ENCODE data around the gene ROM1.

DNA sequence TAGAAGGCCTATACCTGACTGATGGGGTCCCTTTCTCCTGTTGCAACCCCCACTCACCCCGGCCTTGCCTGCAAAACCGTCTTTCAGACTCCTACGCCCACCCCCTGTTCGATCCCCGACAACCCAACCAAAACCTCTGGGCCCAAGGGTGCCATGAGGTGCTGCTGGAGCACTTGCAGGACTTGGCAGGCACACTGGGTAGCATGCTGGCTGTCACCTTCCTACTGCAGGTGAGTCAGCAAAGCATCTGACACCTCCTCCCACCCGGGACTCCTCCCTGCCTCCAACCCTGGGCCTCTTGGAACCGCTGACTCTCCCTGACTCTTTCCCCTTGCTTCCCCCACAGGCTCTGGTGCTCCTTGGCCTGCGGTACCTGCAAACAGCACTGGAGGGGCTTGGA is 1.2 kb downstream of the ROM1 start:
- TF ChIP-seq, protein P1, sequence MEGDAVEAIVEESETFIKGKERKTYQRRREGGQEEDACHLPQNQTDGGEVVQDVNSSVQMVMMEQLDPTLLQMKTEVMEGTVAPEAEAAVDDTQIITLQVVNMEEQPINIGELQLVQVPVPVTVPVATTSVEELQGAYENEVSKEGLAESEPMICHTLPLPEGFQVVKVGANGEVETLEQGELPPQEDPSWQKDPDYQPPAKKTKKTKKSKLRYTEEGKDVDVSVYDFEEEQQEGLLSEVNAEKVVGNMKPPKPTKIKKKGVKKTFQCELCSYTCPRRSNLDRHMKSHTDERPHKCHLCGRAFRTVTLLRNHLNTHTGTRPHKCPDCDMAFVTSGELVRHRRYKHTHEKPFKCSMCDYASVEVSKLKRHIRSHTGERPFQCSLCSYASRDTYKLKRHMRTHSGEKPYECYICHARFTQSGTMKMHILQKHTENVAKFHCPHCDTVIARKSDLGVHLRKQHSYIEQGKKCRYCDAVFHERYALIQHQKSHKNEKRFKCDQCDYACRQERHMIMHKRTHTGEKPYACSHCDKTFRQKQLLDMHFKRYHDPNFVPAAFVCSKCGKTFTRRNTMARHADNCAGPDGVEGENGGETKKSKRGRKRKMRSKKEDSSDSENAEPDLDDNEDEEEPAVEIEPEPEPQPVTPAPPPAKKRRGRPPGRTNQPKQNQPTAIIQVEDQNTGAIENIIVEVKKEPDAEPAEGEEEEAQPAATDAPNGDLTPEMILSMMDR (IDR thresholded peaks at IDR 0.05; ENCODE audit: insufficient read depth, low read length), result no peak
- no peak for TF ChIP-seq POLR2AphosphoS5 (IDR thresholded peaks at IDR 0.05; ENCODE audit: low read depth)

Data from HL-60 (cell line).